HG03196 (cell line): ENCODE data around the gene TDRD12.

Experiments used
- ATAC-seq: cut with Tn5 transposase; IDR thresholded peaks from one replicate; pipeline ENCODE4 v1.9.1; 2021; ENCODE audit not compliant: unreplicated experiment

TDRD12 gene, protein sequence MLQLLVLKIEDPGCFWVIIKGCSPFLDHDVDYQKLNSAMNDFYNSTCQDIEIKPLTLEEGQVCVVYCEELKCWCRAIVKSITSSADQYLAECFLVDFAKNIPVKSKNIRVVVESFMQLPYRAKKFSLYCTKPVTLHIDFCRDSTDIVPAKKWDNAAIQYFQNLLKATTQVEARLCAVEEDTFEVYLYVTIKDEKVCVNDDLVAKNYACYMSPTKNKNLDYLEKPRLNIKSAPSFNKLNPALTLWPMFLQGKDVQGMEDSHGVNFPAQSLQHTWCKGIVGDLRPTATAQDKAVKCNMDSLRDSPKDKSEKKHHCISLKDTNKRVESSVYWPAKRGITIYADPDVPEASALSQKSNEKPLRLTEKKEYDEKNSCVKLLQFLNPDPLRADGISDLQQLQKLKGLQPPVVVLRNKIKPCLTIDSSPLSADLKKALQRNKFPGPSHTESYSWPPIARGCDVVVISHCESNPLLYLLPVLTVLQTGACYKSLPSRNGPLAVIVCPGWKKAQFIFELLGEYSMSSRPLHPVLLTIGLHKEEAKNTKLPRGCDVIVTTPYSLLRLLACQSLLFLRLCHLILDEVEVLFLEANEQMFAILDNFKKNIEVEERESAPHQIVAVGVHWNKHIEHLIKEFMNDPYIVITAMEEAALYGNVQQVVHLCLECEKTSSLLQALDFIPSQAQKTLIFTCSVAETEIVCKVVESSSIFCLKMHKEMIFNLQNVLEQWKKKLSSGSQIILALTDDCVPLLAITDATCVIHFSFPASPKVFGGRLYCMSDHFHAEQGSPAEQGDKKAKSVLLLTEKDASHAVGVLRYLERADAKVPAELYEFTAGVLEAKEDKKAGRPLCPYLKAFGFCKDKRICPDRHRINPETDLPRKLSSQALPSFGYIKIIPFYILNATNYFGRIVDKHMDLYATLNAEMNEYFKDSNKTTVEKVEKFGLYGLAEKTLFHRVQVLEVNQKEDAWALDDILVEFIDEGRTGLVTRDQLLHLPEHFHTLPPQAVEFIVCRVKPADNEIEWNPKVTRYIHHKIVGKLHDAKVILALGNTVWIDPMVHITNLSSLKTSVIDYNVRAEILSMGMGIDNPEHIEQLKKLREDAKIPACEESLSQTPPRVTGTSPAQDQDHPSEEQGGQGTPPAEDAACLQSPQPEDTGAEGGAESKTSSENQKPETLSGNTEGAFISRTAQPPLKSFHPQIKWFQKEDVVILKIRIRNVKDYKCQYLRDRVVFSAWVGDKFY (N-terminal part only)

DNA sequence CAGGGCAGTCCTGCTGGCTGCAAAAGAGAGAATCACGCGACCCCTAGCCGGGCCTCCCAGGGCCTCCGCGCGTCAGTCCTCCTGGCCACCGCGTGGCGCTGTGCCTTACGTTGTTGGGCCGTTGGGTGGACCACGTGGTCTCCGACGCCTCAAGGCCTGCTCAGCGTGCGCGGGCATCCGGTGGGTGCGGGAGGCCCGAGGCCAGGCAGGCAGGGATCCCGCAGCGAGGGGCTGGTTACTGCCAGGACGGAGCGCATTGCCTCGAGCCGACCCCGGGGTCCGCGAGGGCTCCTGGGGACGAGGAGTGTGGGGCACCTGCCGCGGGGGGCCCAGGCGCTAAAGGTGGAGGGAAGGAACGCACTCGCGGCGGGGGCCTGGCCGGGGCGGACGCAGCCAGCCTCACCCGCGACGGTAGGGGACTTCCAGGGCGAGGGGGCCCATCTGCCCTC, at the start of gene TDRD12:
Gene TDRD12 (plus strand): TSS at position 157 of the 449 bp plus-strand sequence. CDS start 306 bp downstream, outside the sequence.
- no peak for ATAC-seq

DNA sequence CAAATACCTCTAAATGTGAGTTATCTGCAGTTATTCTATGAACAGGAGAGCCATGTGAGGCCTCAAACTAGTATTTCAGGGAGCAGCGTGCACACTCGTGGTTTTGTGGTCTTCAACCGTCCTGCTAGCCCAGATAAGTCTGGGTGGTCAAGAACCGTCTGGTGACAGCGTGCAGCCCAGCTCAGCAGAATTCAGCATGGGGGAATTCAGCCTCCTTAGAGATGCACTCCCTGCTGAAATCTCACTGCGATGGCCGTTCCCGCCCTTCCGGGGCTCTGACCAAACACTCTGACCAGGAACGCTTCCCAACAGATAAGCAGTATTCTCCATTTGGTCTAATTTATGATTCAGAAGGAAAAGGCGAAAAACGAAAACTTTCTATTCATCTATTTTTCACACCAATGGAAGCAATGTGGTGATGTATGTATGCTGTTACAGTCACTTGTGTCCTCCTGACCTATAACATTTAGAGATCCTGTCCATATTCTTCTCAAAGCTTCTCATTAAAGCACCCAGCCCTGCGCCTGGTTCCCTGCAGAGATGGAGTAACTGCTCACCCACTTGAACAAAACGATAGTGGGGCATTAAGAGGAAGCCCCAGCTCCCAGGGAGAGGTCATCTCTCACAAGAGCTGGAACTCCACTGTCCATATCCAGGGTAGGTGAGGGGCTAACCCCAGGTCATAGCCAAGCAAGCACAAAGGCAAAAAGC, 47.5 kb upstream of the TDRD12 start:
- ATAC-seq = no peak

DNA sequence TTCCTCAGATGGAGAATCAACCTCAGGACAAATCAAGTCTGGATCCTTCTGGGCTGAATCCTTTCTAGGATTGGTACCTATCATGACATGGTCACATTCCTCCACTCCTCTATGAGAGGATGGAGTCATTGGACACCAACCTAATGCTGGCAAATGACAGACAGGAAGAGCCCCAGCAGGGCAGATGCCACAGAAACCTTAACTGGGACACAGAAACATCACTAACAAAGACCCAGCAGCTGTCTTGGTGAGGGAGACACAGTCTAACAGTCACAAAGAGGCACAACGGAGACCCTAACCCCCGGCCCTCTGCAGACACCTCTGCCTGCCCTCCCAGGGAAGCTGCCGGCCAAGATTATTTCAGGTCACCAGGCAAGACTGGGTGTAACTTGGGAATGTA, 46.7 kb upstream of the TDRD12 start:
- no peak for ATAC-seq

DNA sequence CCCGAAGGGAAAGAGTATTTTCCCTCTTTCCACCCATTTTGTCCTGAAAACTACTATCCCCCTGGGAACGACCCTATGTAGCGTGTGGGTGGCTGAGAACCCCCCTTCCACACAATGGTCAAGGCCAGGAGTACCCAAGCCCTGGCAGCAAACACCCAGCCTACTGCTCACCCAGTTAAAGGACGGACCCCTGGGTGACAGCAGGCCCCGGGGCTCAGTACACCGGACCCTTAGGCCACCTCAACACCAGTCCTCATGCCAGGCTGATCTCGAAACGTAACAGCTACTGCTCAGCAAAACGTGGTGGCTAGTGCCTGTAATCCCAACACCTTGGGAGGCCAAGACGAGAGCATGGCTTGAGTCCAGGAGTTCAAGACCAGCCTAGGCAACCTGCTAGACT, 46.0 kb upstream of the TDRD12 start:
- no peak for ATAC-seq

DNA sequence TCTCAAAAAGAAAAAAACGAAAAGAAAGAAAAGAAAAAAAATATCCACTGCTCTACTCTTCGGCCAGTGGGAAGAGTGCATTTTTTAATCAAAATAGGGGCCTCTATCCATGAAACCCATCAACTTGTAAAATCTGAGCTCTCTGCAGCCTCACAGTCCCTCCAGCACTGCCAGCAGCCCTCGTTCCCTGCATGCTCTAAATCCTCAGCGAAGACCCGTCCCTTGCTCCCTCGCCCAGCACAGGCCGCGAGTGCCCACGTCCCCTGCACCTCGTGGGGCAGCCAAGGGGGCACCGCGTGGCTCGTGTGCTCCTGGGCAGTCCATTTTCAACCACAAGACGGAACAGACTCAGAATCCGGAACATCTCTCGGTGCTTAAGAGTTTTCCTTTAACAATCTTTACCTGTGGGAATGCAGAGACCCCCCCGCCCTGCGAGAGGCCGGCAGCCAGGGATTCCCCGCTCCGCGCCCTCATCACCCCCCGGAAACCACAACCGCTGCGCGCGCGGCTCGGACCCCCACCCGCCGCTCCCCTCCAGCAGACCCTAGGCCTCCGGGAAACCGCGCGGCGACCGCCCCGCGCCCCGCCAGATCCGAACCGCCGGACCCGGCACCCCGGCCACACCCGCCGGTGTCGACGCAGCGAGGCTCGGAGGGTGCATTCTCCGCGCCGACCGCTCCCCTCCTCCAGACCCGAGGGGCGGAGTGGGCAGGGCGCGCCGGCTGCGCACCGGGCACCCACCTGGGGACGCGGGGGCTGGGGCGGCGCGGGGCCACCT, 45.2 kb upstream of the TDRD12 start:
- peak; percentile 11 for ATAC-seq

DNA sequence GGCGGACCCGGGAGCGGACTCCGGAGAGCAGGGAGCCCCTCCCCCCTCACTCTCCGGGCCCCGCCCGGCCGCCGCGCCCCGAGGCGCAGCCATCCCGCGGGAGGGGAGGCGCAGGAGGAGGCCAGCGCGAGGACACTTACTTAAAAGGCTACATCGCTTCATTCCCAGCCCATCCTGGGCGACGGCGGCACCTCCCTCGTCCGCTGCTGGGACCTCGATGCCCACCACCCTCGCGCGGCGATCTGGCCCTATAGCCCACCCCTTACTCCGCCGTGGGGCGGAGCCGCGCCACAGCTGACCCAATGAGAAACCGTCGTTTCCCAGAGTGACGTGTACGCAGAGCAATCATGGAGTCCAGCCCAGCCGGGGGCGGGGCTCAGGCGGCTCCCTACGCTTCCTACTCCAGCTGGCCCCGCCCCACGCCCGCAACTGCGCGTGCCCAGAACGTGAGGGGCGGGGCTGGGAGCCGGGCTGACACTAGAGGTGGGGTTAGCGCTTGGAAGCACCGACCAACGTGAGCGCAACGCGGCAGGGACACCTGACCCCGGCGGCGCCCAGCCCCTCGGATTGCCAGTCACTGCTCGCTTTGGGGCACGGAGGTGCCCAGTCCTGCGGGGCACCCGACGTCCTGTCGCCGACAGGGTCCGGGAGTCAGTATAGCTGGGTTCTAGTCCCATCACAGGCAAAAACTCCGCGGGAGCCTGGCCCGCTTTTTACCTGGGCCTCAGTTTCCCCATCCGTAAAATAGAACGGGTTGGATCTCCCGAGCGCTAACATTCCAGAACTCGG, 44.4 kb upstream of the TDRD12 start, which contains the start of gene ANKRD27:
Gene ANKRD27 (minus strand): TSS at position 250 of the 789 bp plus-strand sequence. CDS start 16,165 bp downstream, outside the sequence.
- ATAC-seq = peak; percentile 93

DNA sequence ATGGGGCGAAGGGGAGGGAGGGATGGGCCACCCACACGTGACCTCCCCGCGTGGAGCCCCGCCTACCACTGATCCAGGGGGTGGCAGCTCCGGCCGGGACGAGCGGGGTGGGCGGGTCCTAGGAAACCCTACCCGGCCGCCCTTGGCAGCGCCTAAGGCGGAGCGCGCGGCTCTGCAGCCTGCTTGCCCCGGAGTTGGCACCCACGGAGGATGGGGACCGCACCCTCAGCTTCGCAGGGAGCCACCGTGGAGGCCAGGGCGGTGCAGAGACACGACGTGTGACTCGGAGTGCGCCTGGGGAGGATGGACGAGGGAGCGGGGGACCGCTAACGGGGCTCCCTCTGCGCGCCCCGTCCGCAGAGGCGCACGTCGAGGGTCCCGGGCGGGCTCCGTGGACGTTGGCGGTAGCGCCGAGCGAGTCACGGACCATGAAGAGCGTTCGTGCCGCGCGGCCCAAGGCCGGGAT, 43.8 kb upstream of the TDRD12 start, which contains the start of gene RGS9BP:
Gene RGS9BP (plus strand): TSS at position 129 of the 466 bp plus-strand sequence. CDS start 416 bp downstream, outside the sequence.
- ATAC-seq = no peak

DNA sequence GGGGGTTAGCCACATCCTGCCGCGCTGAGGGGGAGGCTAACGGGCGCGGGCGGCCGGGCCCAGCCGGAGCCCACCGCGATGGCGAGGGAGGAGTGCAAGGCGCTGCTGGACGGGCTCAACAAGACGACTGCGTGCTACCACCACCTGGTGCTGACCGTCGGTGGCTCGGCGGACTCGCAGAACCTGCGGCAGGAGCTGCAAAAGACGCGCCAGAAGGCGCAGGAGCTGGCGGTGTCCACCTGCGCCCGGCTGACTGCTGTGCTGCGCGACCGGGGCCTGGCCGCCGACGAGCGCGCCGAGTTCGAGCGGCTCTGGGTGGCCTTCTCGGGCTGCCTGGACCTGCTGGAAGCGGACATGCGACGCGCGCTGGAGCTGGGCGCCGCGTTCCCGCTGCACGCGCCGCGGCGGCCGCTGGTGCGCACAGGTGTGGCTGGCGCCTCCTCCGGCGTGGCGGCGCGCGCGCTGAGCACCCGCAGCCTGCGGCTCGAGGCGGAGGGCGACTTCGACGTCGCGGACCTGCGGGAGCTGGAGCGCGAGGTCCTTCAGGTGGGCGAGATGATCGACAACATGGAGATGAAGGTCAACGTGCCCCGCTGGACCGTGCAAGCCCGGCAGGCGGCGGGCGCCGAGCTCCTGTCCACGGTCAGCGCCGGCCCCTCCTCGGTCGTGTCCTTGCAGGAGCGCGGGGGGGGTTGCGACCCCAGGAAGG, 43.2 kb upstream of the TDRD12 start:
- ATAC-seq = no peak

DNA sequence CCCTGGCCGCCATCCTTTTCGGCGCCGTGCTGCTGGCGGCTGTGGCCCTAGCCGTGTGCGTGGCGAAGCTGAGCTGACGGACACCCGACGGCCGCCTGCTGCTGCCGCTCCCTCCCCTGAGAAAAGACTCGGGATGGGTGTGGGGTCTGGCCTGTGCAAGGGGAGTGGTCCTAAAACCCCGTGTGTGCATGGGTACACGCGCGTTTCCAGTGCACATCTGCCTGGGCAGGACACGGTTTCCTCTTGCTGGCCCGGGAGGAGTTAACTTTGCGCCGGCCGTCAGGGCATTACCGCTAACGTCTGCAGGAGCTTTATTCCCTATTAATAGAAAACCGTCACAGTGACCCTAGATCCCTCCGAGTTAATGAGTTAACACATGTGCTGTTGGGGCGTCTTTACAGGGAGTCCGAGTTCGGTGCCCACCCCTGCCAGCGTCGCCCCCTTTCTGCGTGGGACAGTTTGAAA, 42.6 kb upstream of the TDRD12 start:
- ATAC-seq = no peak

DNA sequence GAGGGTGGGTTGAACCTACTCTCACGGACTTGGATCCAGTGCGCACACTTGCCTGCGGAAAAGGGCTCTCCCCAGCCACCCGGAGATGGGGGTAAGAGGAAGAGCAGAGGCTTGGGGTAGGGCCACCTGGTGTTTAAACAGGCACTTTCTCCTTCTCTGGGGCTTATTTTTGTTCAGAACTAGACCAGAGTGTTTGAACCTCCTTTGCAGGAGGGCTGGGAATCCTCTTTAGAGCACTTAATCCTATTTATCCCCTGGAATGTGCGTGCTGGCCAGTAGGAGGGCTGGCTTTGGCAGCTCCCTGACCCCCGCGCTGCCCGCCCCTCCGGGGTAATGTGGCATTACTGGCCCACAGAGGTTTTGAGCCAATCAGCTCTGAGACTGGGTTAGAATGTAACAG, 41.9 kb upstream of the TDRD12 start:
- ATAC-seq = no peak

DNA sequence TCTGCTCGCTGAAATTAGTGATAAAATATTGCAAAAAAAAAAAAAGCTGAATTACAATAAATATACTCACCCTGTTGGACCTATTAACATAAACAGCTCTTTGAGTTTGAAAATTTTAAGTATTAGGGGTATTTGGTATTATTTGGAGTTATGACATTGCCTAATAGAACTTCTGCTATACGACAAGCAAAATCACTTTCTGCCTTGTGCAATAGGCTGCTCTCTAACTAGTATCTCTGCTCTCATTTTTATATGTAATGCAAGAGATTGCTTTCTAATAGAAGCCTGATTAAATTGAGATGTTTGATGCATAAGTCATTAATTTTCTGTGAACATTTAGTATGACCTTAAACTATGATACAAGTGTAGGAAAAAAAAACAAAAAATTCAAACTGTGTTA, 38.6 kb upstream of the TDRD12 start:
- ATAC-seq = no peak

DNA sequence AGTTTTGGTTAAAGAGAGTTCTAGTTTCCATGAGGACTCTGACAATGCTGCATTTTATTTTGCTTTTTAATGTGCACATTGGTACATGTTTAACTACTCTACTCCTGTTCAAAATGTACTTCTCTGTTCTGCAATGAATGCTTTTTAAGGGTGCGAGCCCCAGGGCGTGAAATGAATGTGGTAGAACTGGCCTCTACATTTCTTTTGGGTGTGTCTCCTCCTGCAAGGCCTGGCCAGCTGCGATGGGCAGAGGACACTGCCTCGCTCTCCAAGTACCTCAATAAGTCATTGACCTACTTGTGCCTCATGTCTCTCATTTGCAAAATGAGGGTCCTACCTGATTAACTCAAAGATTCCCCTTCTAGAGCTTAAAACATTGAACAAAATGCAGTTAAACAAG, 37.2 kb upstream of the TDRD12 start:
- ATAC-seq = no peak

DNA sequence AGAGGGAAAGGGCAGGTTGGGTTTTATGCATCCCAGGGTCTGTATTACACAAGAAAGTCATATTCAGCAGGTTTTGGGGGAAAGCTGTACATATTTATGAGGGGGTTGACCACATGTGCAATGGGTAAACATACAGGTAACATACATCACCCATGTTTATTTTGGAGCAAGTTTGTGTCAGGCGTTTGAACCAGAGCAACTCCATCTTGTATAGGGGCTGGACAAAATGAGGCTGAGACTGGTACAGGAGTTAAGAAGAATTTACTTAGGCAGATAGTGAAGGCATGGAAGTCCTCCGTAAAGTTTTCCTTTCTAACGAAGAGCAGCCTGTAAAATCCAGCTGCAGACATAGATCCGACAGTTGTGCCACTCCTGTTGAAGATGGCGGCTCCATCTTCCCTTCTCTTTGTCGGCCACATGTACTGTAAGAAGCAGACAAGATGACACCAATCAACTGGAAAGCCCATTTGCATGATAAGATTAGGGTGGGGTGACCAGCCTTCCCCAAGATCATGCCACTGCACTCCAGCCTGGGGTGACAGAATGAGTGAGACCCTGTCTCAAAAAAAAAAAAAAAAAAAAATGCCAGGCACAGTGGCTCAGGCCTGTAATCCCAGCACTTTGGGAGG, 32.6 kb upstream of the TDRD12 start:
- no peak for ATAC-seq

DNA sequence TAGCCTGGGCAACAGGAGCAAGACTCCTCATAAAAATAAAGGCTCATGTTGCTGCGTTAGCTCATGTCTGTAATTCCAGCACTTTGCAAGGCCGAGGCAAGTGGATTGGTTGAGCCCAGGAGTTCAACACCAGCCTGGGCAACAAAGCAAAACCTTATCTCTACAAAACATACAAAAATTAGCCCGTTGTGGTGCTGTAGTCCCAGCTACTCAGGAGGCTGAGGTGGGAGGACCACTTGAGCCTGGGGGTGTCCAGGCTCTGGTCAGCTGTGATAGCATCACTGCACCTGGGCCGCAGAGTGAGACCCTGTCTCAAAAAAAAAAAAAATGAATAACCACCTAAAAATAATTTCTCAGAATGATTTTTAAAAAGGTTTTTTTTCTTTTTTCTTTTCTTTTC, 31.9 kb upstream of the TDRD12 start:
- no peak for ATAC-seq

DNA sequence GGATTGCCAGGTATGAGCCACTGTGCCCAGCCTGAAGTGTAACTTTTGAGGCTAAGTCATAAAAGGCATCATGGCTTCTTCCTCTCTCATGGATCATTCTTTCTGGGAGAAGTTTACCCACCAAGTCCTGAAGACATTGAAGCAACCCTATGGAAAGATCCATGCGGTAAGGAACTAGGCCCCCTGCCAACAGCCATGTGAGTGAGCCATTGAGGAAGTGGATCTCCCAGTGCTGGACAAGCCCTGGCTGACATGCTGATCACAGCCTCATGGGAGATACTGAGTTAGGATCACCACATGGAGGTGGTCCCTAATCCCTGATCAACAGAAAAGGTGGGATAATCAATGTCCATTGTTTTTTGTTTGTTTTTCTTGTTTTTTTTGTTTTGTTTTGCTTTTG, 31.3 kb upstream of the TDRD12 start:
- no peak for ATAC-seq

DNA sequence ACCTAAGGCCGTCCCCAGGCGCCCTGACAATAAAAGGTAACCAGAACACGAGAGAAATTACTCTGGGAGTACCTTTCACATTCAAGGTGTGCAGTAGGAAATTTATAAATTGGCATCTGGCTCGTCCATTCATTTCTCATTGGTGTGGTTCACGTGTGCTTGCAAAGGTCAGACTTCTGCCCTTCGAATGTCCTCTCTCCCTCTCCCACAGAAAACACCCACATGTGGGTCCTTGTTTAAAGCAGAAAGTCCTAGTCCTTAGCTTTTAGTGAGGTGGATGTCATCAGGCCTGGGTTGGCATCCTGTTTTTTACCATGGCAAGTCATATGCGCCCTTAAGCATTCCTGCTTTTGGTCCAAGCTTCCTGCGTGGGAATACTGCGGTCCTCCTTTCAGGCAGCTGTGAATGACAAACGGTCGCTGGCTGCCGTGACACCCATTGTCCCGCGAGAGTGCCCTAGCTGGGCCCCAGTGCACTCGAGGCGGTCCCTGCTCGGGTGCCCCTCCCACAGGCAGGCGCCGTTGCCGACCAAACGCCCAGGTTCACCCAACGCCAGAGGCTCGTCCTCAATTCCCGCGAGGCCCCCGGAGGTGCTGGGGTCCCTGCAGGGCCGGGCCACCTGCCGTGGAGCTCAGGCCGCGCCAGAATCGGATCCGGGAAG, 28.1 kb upstream of the TDRD12 start, which contains the start of gene NUDT19:
Gene NUDT19 (plus strand): TSS at position 531 of the 661 bp plus-strand sequence. CDS start 140 bp downstream, outside the sequence.
- peak; percentile 90 for ATAC-seq
